BLaER1 (cell line): ENCODE data around the gene SPATS2L.

Experiments
- H3K27ac ChIP-seq: shearing (Covaris generic); formaldehyde crosslinking; 2 replicates; pipeline ENCODE4 v1.8.1; 2022
- H3K27me3 ChIP-seq: shearing (Covaris generic); formaldehyde crosslinking; 2 replicates; pipeline ENCODE4 v1.8.1; 2022
- H3K36me3 ChIP-seq: shearing (Covaris generic); formaldehyde crosslinking; 2 replicates; pipeline ENCODE4 v1.8.1; 2022
- H3K4me1 ChIP-seq: shearing (Covaris generic); formaldehyde crosslinking; 2 replicates; pipeline ENCODE4 v1.8.1; 2022
- H3K4me2 ChIP-seq: shearing (Covaris generic); formaldehyde crosslinking; 2 replicates; pipeline ENCODE4 v1.8.1; 2022
- H3K4me3 ChIP-seq: shearing (Covaris generic); formaldehyde crosslinking; 2 replicates; pipeline ENCODE4 v1.8.1; 2022
- H3K9ac ChIP-seq: shearing (Covaris generic); formaldehyde crosslinking; 2 replicates; pipeline ENCODE4 v1.8.1; 2022
- H3K9me3 ChIP-seq: shearing (Covaris generic); formaldehyde crosslinking; 2 replicates; pipeline ENCODE4 v1.8.1; 2022
- H4K20me1 ChIP-seq: shearing (Covaris generic); formaldehyde crosslinking; 2 replicates; pipeline ENCODE4 v1.8.1; 2022
- Cebpa-rat ChIP-seq: shearing (Covaris generic); IDR thresholded peaks from 2 replicates; pipeline ENCODE4 v1.8.1; 2022

Gene SPATS2L

GRCh38 chr2:200496696-200497095 lies 190.2 kb downstream of the SPATS2L start:
- no peak for TF ChIP-seq Cebpa-rat
- H3K4me2 ChIP-seq = no peak overlapping the region
- no peak overlapping the region for H3K27ac ChIP-seq
- no peaks in the 10 kb centered on the region for H3K27me3 ChIP-seq
- no peak overlapping the region for H3K9ac ChIP-seq
- H3K36me3 ChIP-seq = peaks cover 49% of the 10 kb centered on the region
- no peaks in the 10 kb centered on the region for H3K9me3 ChIP-seq
- H3K4me1 ChIP-seq = no peaks in the 10 kb centered on the region
- no peaks in the 10 kb centered on the region for H4K20me1 ChIP-seq
- no peak overlapping the region for H3K4me3 ChIP-seq

- Histone ChIP-seq H3K9me3 (peaks cover 10% of the 10 kb centered on the region), H3K27ac (no peak overlapping the region), H3K4me3 (no peak overlapping the region), H3K9ac (no peak overlapping the region), H3K4me2 (no peak overlapping the region), H3K36me3 (peaks cover 45% of the 10 kb centered on the region), H3K27me3 (no peaks in the 10 kb centered on the region), H4K20me1 (no peaks in the 10 kb centered on the region), H3K4me1 (no peaks in the 10 kb centered on the region)
- no peak for TF ChIP-seq Cebpa-rat
These were observed 192.1 kb downstream of the SPATS2L start for GRCh38 chr2:200498402-200499162.

GRCh38 chr2:200502196-200502595 lies 195.7 kb downstream of the SPATS2L start:
- Histone ChIP-seq H3K27ac (no peak overlapping the region), H4K20me1 (no peaks in the 10 kb centered on the region), H3K36me3 (peaks cover 53% of the 10 kb centered on the region), H3K9me3 (peaks cover 10% of the 10 kb centered on the region), H3K27me3 (no peaks in the 10 kb centered on the region), H3K4me3 (no peak overlapping the region), H3K4me2 (no peak overlapping the region), H3K9ac (no peak overlapping the region), H3K4me1 (no peaks in the 10 kb centered on the region)
- no peak for TF ChIP-seq Cebpa-rat

GRCh38 chr2:200506679-200507078 lies 200.2 kb downstream of the SPATS2L start:
- Histone ChIP-seq H3K27ac (no peak overlapping the region), H3K9me3 (peaks cover 10% of the 10 kb centered on the region), H3K4me2 (no peak overlapping the region), H3K9ac (no peak overlapping the region), H3K36me3 (peaks cover 44% of the 10 kb centered on the region), H3K4me3 (no peak overlapping the region), H3K27me3 (no peaks in the 10 kb centered on the region), H4K20me1 (no peaks in the 10 kb centered on the region), H3K4me1 (peaks cover 13% of the 10 kb centered on the region)
- TF ChIP-seq Cebpa-rat = no peak

GRCh38 chr2:200507179-200507578 lies 200.7 kb downstream of the SPATS2L start:
- Histone ChIP-seq H3K4me1 (peaks cover 13% of the 10 kb centered on the region), H4K20me1 (no peaks in the 10 kb centered on the region), H3K4me2 (no peak overlapping the region), H3K27me3 (no peaks in the 10 kb centered on the region), H3K27ac (no peak overlapping the region), H3K36me3 (peaks cover 43% of the 10 kb centered on the region), H3K4me3 (no peak overlapping the region), H3K9ac (no peak overlapping the region), H3K9me3 (peaks cover 9% of the 10 kb centered on the region)
- TF ChIP-seq Cebpa-rat = no peak

- peaks cover 13% of the 10 kb centered on the region for H3K4me1 ChIP-seq
- H3K27me3 ChIP-seq = no peaks in the 10 kb centered on the region
- H3K4me2 ChIP-seq = peak overlapping the region; percentile 81
- no peak for TF ChIP-seq Cebpa-rat
- H3K27ac ChIP-seq = peak overlapping the region; percentile 90
- no peaks in the 10 kb centered on the region for H3K9me3 ChIP-seq
- H3K36me3 ChIP-seq = peaks cover 24% of the 10 kb centered on the region
- no peaks in the 10 kb centered on the region for H4K20me1 ChIP-seq
- peak overlapping the region; percentile 95 for H3K9ac ChIP-seq
- H3K4me3 ChIP-seq = peak overlapping the region; percentile 85
These were observed 202.7 kb downstream of the SPATS2L start for GRCh38 chr2:200509235-200509611.

GRCh38 chr2:200509612-200510433 lies 203.3 kb downstream of the SPATS2L start, which contains the start of gene KCTD18:
KCTD18 (minus strand) TSS chr2:200510068; CDS start chr2:200507016, 3,052 bp downstream.
- H4K20me1 ChIP-seq = no peaks in the 10 kb centered on the region
- no peak for TF ChIP-seq Cebpa-rat
- peak within 1 kb of the TSS; percentile 90 for H3K27ac ChIP-seq
- H3K4me2 ChIP-seq = peak within 1 kb of the TSS; percentile 81
- H3K36me3 ChIP-seq = peaks cover 18% of the 10 kb centered on the region
- H3K9me3 ChIP-seq = no peaks in the 10 kb centered on the region
- H3K4me3 ChIP-seq = peak within 1 kb of the TSS; percentile 85
- H3K4me1 ChIP-seq = peaks cover 13% of the 10 kb centered on the region
- H3K27me3 ChIP-seq = no peaks in the 10 kb centered on the region
- H3K9ac ChIP-seq = peak within 1 kb of the TSS; percentile 95

- no peak overlapping the region for H3K4me2 ChIP-seq
- no peaks in the 10 kb centered on the region for H4K20me1 ChIP-seq
- no peaks in the 10 kb centered on the region for H3K36me3 ChIP-seq
- H3K27ac ChIP-seq = no peak overlapping the region
- no peak overlapping the region for H3K9ac ChIP-seq
- 0 out of 2 replicates have a peak, but pooled peaks cover 4% of the 10 kb centered on the region for H3K4me1 ChIP-seq
- H3K4me3 ChIP-seq = no peak overlapping the region
- no peaks in the 10 kb centered on the region for H3K27me3 ChIP-seq
- no peaks in the 10 kb centered on the region for H3K9me3 ChIP-seq
- no peak for TF ChIP-seq Cebpa-rat
These were observed 208.7 kb downstream of the SPATS2L start for GRCh38 chr2:200515155-200515554.

GRCh38 chr2:200523158-200523557 lies 216.7 kb downstream of the SPATS2L start:
- no peak overlapping the region for H3K4me2 ChIP-seq
- no peak overlapping the region for H3K4me3 ChIP-seq
- H3K27ac ChIP-seq = no peak overlapping the region
- H3K27me3 ChIP-seq = no peaks in the 10 kb centered on the region
- no peaks in the 10 kb centered on the region for H4K20me1 ChIP-seq
- peaks cover 18% of the 10 kb centered on the region for H3K4me1 ChIP-seq
- H3K9me3 ChIP-seq = no peaks in the 10 kb centered on the region
- TF ChIP-seq Cebpa-rat = no peak
- no peak overlapping the region for H3K9ac ChIP-seq
- H3K36me3 ChIP-seq = no peaks in the 10 kb centered on the region

- H3K9ac ChIP-seq = no peak overlapping the region
- no peak for TF ChIP-seq Cebpa-rat
- no peak overlapping the region for H3K27ac ChIP-seq
These were observed 217.1 kb downstream of the SPATS2L start for GRCh38 chr2:200523604-200524003.

More at GRCh38 chr2:200523604-200524003, 217.1 kb downstream of the SPATS2L start:
- Histone ChIP-seq H4K20me1 (no peaks in the 10 kb centered on the region), H3K36me3 (no peaks in the 10 kb centered on the region), H3K9me3 (no peaks in the 10 kb centered on the region), H3K4me3 (no peak overlapping the region), H3K4me1 (peaks cover 21% of the 10 kb centered on the region), H3K4me2 (no peak overlapping the region), H3K27me3 (no peaks in the 10 kb centered on the region)
